ENCODE measurements around the gene LY6G5C. TPM values are rescaled to one million over a fixed set of nuclear protein-coding genes. Genes with fewer than 3 reads are reported as not detected.

Gene LY6G5C
- total and polyA plus RNA-seq, 2 experiments from 2014 or later: 1.7 to 5.1 TPM

DNA sequence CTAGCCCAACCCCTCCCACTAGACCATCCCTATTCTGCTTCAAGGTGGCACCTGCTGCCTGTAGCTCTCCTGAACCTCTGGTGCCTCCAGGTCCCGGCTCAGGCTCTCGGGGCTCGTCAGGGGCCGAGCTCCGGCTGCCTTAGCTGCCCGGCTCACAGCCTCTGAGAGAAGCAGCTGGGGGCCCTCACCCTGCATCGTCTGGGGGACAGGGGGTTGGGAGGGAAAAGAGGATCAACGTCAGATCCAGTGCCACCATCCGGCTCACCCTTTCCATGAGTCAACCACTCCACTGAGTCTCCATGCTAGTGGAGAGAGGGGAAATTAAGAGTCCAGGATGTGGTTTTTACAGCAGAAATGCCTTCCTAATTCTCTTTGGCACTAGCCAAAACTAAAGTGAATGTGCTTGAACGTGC lies 41.4 kb downstream of the LY6G5C start:
- peak; percentile 82 for DNase-seq
- Histone ChIP-seq H3F3A (ENCODE audit: insufficient read depth) (peaks cover 68% of the 10 kb centered on the region), H2AFZ (no peak overlapping the region), H3K27ac (peak overlapping the region; percentile 84), H3K4me1 (ENCODE audit: insufficient read depth) (peaks cover 12% of the 10 kb centered on the region), H4K20me1 (ENCODE audit: insufficient read depth) (no peaks in the 10 kb centered on the region), H3K79me2 (ENCODE audit: insufficient read depth) (no peaks in the 10 kb centered on the region; the same call in 1 of the 2 replicates), H3K9ac (peak overlapping the region; percentile 46), H3K4me2 (ENCODE audit: unreplicated experiment) (no peak overlapping the region), H3K36me3 (ENCODE audit: low read depth) (peaks cover 56% of the 10 kb centered on the region), H3K9me2 (ENCODE audit: insufficient read depth) (no peaks in the 10 kb centered on the region), H3K9me3 (ENCODE audit: low read depth) (no peaks in the 10 kb centered on the region), H3K4me3 (no peak overlapping the region), H3K27me3 (replicated peaks; ENCODE audit: insufficient read depth) (no peaks in the 10 kb centered on the region)
- WGBS, 2 experiments (ENCODE audit: low coverage in 1 of 2, low lambda C conversion rate in 2 of 2, missing lambda C conversion rate in 2 of 2): 37 to 44% methylated on average over 10 of the region's 10 CpGs
- in situ Hi-C loops (cut with MboI): no loop called here
- TF ChIP-seq EZH2phosphoT487 (IDR thresholded peaks at IDR 0.05; ENCODE audit: insufficient read depth, low read depth) (no peak), EZH2 (IDR thresholded peaks at IDR 0.05; ENCODE audit: insufficient read depth, poor library complexity, severe bottlenecking) (no peak)

DNA sequence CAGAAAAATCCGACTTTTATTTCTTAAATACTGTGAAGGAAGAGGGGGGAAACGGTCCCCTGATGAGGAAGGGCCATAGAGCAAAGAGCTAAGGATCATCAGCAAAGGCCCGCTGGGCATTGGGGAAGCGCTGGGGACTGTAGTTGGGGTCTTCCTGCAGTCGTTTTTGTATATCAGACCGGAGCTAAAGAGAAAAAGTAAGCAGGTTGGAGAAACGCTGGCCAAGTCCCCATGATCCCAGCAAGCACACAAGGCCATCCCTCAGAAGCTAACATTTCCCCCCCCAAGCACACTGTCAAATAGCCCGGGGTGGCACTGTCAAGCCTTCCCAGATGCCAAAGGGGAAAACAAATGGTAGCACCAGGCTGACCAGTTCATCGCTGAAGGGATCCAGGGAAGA lies 41.8 kb downstream of the LY6G5C start:
- peaks cover 60% of the 10 kb centered on the region for H3K36me3 ChIP-seq (ENCODE audit: low read depth)
- peak overlapping the region; percentile 84 for H3K27ac ChIP-seq
- H3K27me3 ChIP-seq (replicated peaks; ENCODE audit: insufficient read depth): no peaks in the 10 kb centered on the region
- WGBS, 2 experiments (ENCODE audit: low coverage in 1 of 2, low lambda C conversion rate in 2 of 2, missing lambda C conversion rate in 2 of 2): 79 to 85% methylated on average over 9 of the region's 9 CpGs
- H3K4me1 ChIP-seq (ENCODE audit: insufficient read depth): peaks cover 12% of the 10 kb centered on the region
- H4K20me1 ChIP-seq (ENCODE audit: insufficient read depth): no peaks in the 10 kb centered on the region
- peak overlapping the region; percentile 46 for H3K9ac ChIP-seq
- H3K4me3 ChIP-seq: no peak overlapping the region
- DNase-seq: no peak
- H3K9me3 ChIP-seq (ENCODE audit: low read depth): no peaks in the 10 kb centered on the region
- H3K79me2 ChIP-seq (ENCODE audit: insufficient read depth): no peaks in the 10 kb centered on the region; the same call in none of the 2 replicates
- peaks cover 72% of the 10 kb centered on the region for H3F3A ChIP-seq (ENCODE audit: insufficient read depth)
- no peak overlapping the region for H2AFZ ChIP-seq
- no peaks in the 10 kb centered on the region for H3K9me2 ChIP-seq (ENCODE audit: insufficient read depth)
- no peak overlapping the region for H3K4me2 ChIP-seq (ENCODE audit: unreplicated experiment)
- in situ Hi-C loops (cut with MboI): no loop called here
- no peak for TF ChIP-seq EZH2 (IDR thresholded peaks at IDR 0.05; ENCODE audit: insufficient read depth, poor library complexity, severe bottlenecking)
- TF ChIP-seq EZH2phosphoT487 (IDR thresholded peaks at IDR 0.05; ENCODE audit: insufficient read depth, low read depth): no peak

DNA sequence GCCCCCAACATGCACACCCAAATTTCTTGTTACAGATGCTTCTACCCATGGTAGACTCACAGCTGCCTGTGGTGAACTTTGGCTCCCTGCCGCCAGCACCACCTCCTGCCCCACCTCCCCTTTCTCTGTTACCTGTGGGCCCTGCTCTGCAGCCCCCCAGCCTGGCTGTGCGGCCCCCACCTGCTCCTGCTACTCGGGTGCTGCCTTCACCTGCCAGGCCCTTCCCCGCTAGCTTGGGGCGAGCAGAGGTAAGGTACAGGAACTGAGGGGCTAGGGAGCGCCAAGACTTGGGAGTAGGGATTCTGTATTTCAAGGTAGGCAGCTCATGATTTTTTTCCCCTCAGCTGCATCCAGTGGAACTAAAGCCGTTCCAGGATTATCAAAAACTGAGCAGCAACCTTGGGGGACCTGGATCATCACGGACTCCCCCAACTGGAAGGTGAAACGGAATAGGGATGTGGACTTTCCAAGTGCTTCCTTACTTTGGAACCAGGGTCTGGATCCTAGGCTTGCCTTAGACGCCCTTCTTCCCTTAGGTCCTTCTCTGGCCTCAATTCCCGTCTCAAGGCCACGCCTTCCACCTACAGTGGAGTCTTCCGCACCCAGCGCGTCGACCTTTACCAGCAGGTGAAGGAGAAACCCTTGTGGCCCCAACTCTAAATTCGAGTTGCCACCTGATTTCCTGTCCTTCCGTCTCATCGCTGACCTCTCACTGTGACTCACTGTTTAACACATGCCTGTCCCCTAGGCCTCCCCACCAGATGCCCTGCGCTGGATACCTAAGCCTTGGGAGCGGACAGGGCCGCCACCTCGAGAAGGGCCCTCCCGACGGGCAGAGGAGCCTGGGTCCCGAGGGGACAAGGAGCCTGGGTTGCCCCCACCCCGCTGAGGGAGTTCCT lies 43.9 kb downstream of the LY6G5C start:
- in situ Hi-C loops (cut with MboI): no loop called here
- peaks cover 15% of the 10 kb centered on the region for H3K79me2 ChIP-seq (ENCODE audit: insufficient read depth)
- H3K27me3 ChIP-seq (replicated peaks; ENCODE audit: insufficient read depth): no peaks in the 10 kb centered on the region
- H3K4me3 ChIP-seq: no peak overlapping the region
- no peak overlapping the region for H3K9ac ChIP-seq
- WGBS, 2 experiments (ENCODE audit: low coverage in 1 of 2, low lambda C conversion rate in 2 of 2, missing lambda C conversion rate in 2 of 2): 77 to 80% methylated on average over 25 to 27 of the region's 27 CpGs
- H4K20me1 ChIP-seq (ENCODE audit: insufficient read depth): no peaks in the 10 kb centered on the region
- H3K36me3 ChIP-seq (ENCODE audit: low read depth): peaks cover 70% of the 10 kb centered on the region
- no peaks in the 10 kb centered on the region for H3K9me2 ChIP-seq (ENCODE audit: insufficient read depth)
- peak; percentile 27 for DNase-seq
- H3K4me2 ChIP-seq (ENCODE audit: unreplicated experiment): no peak overlapping the region
- H3K4me1 ChIP-seq (ENCODE audit: insufficient read depth): peaks cover 12% of the 10 kb centered on the region
- no peak overlapping the region for H3K27ac ChIP-seq
- peaks cover 93% of the 10 kb centered on the region for H3F3A ChIP-seq (ENCODE audit: insufficient read depth)
- H2AFZ ChIP-seq: no peak overlapping the region
- H3K9me3 ChIP-seq (ENCODE audit: low read depth): no peaks in the 10 kb centered on the region
- TF ChIP-seq EZH2 (IDR thresholded peaks at IDR 0.05; ENCODE audit: insufficient read depth, poor library complexity, severe bottlenecking) (no peak), EZH2phosphoT487 (IDR thresholded peaks at IDR 0.05; ENCODE audit: insufficient read depth, low read depth) (no peak)

DNA sequence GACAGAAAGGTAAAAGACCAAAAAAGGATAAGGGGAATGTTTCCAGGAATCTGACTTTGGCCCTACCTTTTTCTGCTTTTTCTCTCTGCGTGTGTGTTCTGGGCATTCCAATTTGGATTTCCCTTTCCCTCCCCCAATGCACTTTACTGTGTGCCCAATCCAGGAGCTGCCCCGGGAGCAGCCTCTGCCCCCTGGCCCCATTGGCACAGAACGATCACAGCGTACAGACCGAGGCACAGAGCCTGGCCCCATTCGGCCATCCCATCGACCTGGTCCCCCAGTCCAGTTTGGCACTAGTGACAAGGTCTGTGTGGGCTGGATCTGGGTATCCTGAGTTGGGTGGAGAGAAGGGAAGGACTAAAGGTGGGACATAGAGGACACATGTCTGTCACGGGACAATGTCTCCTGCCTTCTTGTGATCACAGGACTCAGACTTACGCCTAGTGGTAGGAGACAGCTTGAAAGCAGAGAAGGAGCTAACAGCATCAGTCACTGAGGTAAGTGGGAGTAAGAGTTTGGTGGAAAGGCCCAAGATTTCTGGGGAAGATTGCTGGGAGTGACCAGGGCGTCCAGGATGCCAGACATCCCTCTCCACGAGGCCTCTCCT lies 45.8 kb downstream of the LY6G5C start:
- Histone ChIP-seq H2AFZ (no peak overlapping the region), H3K4me2 (ENCODE audit: unreplicated experiment) (no peak overlapping the region), H3K27ac (no peak overlapping the region), H3K9ac (no peak overlapping the region), H3K36me3 (ENCODE audit: low read depth) (peaks cover 72% of the 10 kb centered on the region), H3K79me2 (ENCODE audit: insufficient read depth) (peaks cover 32% of the 10 kb centered on the region), H3K4me3 (no peak overlapping the region), H3K4me1 (ENCODE audit: insufficient read depth) (peaks cover 10% of the 10 kb centered on the region), H3F3A (ENCODE audit: insufficient read depth) (peaks cover 85% of the 10 kb centered on the region), H3K9me2 (ENCODE audit: insufficient read depth) (no peaks in the 10 kb centered on the region), H4K20me1 (ENCODE audit: insufficient read depth) (no peaks in the 10 kb centered on the region), H3K27me3 (replicated peaks; ENCODE audit: insufficient read depth) (no peaks in the 10 kb centered on the region), H3K9me3 (ENCODE audit: low read depth) (no peaks in the 10 kb centered on the region)
- no peak for DNase-seq
- TF ChIP-seq EZH2phosphoT487 (IDR thresholded peaks at IDR 0.05; ENCODE audit: insufficient read depth, low read depth): no peak
- TF ChIP-seq EZH2 (IDR thresholded peaks at IDR 0.05; ENCODE audit: insufficient read depth, poor library complexity, severe bottlenecking): no peak
- in situ Hi-C loops (cut with MboI): no loop called here
- 81 to 83% methylated on average over 11 of the region's 11 CpGs for WGBS, 2 experiments (ENCODE audit: low coverage in 1 of 2, low lambda C conversion rate in 2 of 2, missing lambda C conversion rate in 2 of 2)
